Astrocyte (in vitro differentiated cells and primary cell): ENCODE results near the gene ARHGAP4.

ENCODE experiments used
- EZH2 ChIP-seq: IDR thresholded peaks from 2 replicates; pipeline ENCODE4 v1.6.1; 2012; ENCODE audit warnings: mild to moderate bottlenecking, low read length, inconsistent platforms; ENCODE audit not compliant: insufficient read depth
- TF ChIP-seq, protein P1 (sequence below): IDR thresholded peaks from 2 replicates; pipeline ENCODE4 v1.5.1; 2011; ENCODE audit warnings: low read depth, mild to moderate bottlenecking, inconsistent platforms, low read length, moderate library complexity; ENCODE audit not compliant: insufficient read depth

DNA sequence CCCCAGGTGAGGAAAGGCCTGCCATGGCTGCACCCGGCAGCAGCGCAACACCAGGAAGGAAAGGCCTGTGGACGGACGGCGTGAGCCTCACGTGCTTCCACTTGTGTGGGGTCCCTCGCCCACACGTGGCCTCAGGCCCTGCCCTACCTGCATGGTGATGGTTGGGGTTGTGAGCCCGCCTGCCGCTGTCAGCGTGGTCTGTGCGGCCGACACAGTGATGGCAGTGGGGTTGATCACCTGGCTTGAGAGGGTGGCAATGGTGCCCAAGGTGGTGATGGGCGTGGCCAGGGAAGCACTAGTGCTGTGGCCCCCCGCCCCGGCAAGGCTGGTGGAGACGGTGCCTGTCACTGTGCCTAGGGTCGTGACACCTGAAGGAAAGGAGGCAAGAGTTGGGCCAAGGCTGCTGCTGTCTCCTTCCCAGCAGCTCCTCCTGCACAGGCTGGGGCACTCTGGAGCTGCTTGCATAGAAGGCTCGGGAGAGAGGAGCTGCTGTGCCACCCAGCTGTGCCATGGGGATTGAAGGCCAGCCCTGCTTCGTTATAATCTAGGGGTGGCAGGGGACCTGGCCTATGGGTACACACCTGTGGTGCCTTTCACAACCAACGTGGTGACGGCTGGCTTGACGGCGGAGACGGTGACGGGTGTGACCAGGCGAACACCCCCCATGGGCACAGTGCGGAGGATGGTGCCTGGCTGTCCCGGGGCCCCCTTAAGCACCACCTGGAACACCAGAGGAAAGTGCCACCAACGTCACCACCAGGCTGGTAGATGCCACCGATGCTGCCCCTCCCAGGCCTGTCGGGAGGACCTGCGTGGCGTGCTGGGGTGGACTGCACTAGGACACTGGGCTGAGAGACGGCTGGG, 30.2 kb upstream of the ARHGAP4 start:
- TF ChIP-seq, protein P1, sequence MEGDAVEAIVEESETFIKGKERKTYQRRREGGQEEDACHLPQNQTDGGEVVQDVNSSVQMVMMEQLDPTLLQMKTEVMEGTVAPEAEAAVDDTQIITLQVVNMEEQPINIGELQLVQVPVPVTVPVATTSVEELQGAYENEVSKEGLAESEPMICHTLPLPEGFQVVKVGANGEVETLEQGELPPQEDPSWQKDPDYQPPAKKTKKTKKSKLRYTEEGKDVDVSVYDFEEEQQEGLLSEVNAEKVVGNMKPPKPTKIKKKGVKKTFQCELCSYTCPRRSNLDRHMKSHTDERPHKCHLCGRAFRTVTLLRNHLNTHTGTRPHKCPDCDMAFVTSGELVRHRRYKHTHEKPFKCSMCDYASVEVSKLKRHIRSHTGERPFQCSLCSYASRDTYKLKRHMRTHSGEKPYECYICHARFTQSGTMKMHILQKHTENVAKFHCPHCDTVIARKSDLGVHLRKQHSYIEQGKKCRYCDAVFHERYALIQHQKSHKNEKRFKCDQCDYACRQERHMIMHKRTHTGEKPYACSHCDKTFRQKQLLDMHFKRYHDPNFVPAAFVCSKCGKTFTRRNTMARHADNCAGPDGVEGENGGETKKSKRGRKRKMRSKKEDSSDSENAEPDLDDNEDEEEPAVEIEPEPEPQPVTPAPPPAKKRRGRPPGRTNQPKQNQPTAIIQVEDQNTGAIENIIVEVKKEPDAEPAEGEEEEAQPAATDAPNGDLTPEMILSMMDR = no peak
- TF ChIP-seq EZH2 = no peak
